ENCODE measurements around the gene CD83. TPM values are rescaled to one million over a fixed set of nuclear protein-coding genes. Genes with fewer than 3 reads are reported as not detected.

CD83 gene
- total RNA-seq, 1 experiment from 2014 or later, result 15.2 TPM

GRCh38 chr6:14092316-14092715 lies 25.3 kb upstream of the CD83 start:
- Histone ChIP-seq H3K4me2 (ENCODE audit: low read length) (no peak overlapping the region), H4K20me1 (ENCODE audit: low read length) (no peaks in the 10 kb centered on the region), H3K9ac (ENCODE audit: low read length) (no peak overlapping the region), H3K79me2 (ENCODE audit: low read length) (no peaks in the 10 kb centered on the region), H3K9me2 (replicated peaks; ENCODE audit: low read length) (no peaks in the 10 kb centered on the region), H3K36me3 (ENCODE audit: low read depth, low read length) (no peaks in the 10 kb centered on the region), H3K4me3 (ENCODE audit: low read length) (no peak overlapping the region), H3K4me1 (ENCODE audit: insufficient read depth, low read length) (no peaks in the 10 kb centered on the region), H3K27me3 (ENCODE audit: low read length) (no peaks in the 10 kb centered on the region), H2AFZ (ENCODE audit: low read length) (no peak overlapping the region), H3K9me3 (ENCODE audit: low read length) (no peaks in the 10 kb centered on the region), H3F3A (ENCODE audit: low read length, unreplicated experiment) (no peaks in the 10 kb centered on the region), H3K27ac (ENCODE audit: low read length) (no peak overlapping the region)
- ChIA-PET POLR2A (ENCODE audit: unreplicated experiment) (no interaction called here), CTCF (no interaction called here)
- ATAC-seq (no peak), DNase-seq (no peak)
- BruUV-seq (replicated peaks), result no TSS peak
- TF ChIP-seq CTCF (conservative IDR thresholded peaks at IDR 0.05; ENCODE audit: low read depth, low read length) (no peak), EZH2 (IDR thresholded peaks at IDR 0.05; ENCODE audit: low read length, unreplicated experiment) (no peak), EZH2phosphoT487 (IDR thresholded peaks at IDR 0.05; ENCODE audit: borderline replicate concordance, low read length) (no peak)
- intact Hi-C loops (cut with micrococcal nuclease), result no loop called here

GRCh38 chr6:14092838-14093789 lies 24.5 kb upstream of the CD83 start:
- Histone ChIP-seq H3K4me1 (ENCODE audit: insufficient read depth, low read length) (no peaks in the 10 kb centered on the region), H3K36me3 (ENCODE audit: low read depth, low read length) (no peaks in the 10 kb centered on the region), H3F3A (ENCODE audit: low read length, unreplicated experiment) (no peaks in the 10 kb centered on the region), H3K27ac (ENCODE audit: low read length) (no peak overlapping the region), H3K9ac (ENCODE audit: low read length) (no peak overlapping the region), H3K27me3 (ENCODE audit: low read length) (no peaks in the 10 kb centered on the region), H2AFZ (ENCODE audit: low read length) (no peak overlapping the region), H4K20me1 (ENCODE audit: low read length) (no peaks in the 10 kb centered on the region), H3K4me2 (ENCODE audit: low read length) (no peak overlapping the region), H3K9me3 (ENCODE audit: low read length) (no peaks in the 10 kb centered on the region), H3K9me2 (replicated peaks; ENCODE audit: low read length) (no peaks in the 10 kb centered on the region), H3K4me3 (ENCODE audit: low read length) (no peak overlapping the region), H3K79me2 (ENCODE audit: low read length) (no peaks in the 10 kb centered on the region)
- POLR2A ChIA-PET (ENCODE audit: unreplicated experiment), result no interaction called here
- ATAC-seq, result no peak
- CTCF ChIA-PET, result interaction anchor here (0.6 kb wide), 1 partner anchor 15 kb away, joined by 3 read pairs; no protein-coding TSS in a partner anchor
- no peak for TF ChIP-seq EZH2 (IDR thresholded peaks at IDR 0.05; ENCODE audit: low read length, unreplicated experiment)
- no TSS peak for BruUV-seq (replicated peaks)
- DNase-seq, result peak; percentile 20
- intact Hi-C loops (cut with micrococcal nuclease), result no loop called here

- no peak overlapping the region for H3K27ac ChIP-seq (ENCODE audit: low read length)
- DNase-seq, result no peak
- no peaks in the 10 kb centered on the region for H3K4me1 ChIP-seq (ENCODE audit: insufficient read depth, low read length)
- H3F3A ChIP-seq (ENCODE audit: low read length, unreplicated experiment), result no peaks in the 10 kb centered on the region
- CTCF ChIA-PET, result no interaction called here
- ATAC-seq, result no peak
- H3K36me3 ChIP-seq (ENCODE audit: low read depth, low read length), result no peaks in the 10 kb centered on the region
- no TSS peak for BruUV-seq (replicated peaks)
- POLR2A ChIA-PET (ENCODE audit: unreplicated experiment), result no interaction called here
- intact Hi-C loops (cut with micrococcal nuclease), result no loop called here
- H4K20me1 ChIP-seq (ENCODE audit: low read length), result no peaks in the 10 kb centered on the region
- no peaks in the 10 kb centered on the region for H3K79me2 ChIP-seq (ENCODE audit: low read length)
- TF ChIP-seq EZH2phosphoT487 (IDR thresholded peaks at IDR 0.05; ENCODE audit: borderline replicate concordance, low read length) (no peak), EZH2 (IDR thresholded peaks at IDR 0.05; ENCODE audit: low read length, unreplicated experiment) (no peak), CTCF (conservative IDR thresholded peaks at IDR 0.05; ENCODE audit: low read depth, low read length) (no peak)
- H3K9ac ChIP-seq (ENCODE audit: low read length), result no peak overlapping the region
- H3K4me3 ChIP-seq (ENCODE audit: low read length), result no peak overlapping the region
- no peaks in the 10 kb centered on the region for H3K27me3 ChIP-seq (ENCODE audit: low read length)
- H3K4me2 ChIP-seq (ENCODE audit: low read length), result no peak overlapping the region
- H2AFZ ChIP-seq (ENCODE audit: low read length), result no peak overlapping the region
- no peaks in the 10 kb centered on the region for H3K9me3 ChIP-seq (ENCODE audit: low read length)
- no peaks in the 10 kb centered on the region for H3K9me2 ChIP-seq (replicated peaks; ENCODE audit: low read length)
These were observed 22.9 kb upstream of the CD83 start for GRCh38 chr6:14094721-14095120.
